Mesenteric fat pad (tissue), 1 donor: ENCODE results near the gene ZMYND15. TPM values are rescaled to one million over a fixed set of nuclear protein-coding genes. Genes with fewer than 3 reads are reported as not detected.

Source experiments
- DNase-seq: peaks from one replicate; pipeline ENCODE4 v3.0.0-alpha.2; 2020; ENCODE audit warnings: low spot score
- total RNA-seq: library from RNA; stranded (reverse); fragmentation: NEBNext Ultra II Directional; extraction: Animal tissue kit (Norgen Biotek cat#: 25700); gene quantifications from one replicate; pipeline ENCODE4 v1.2.1, GENCODE V29; 2021
- donor health status: DM: yes; HTN: yes; CAD: no.

ZMYND15 gene
- total RNA-seq, 1 donor from 2014 or later, result 2.9 TPM

GRCh38 chr17:4742133-4742532 lies 2.5 kb downstream of the ZMYND15 start:
- DNase-seq, result no peak

- DNase-seq, result no peak
These were observed 3.0 kb downstream of the ZMYND15 start for GRCh38 chr17:4742629-4743028.

- no peak for DNase-seq
These were observed 3.6 kb downstream of the ZMYND15 start for GRCh38 chr17:4743216-4743615.

GRCh38 chr17:4743898-4744297 lies 4.3 kb downstream of the ZMYND15 start:
- no peak for DNase-seq

DNA sequence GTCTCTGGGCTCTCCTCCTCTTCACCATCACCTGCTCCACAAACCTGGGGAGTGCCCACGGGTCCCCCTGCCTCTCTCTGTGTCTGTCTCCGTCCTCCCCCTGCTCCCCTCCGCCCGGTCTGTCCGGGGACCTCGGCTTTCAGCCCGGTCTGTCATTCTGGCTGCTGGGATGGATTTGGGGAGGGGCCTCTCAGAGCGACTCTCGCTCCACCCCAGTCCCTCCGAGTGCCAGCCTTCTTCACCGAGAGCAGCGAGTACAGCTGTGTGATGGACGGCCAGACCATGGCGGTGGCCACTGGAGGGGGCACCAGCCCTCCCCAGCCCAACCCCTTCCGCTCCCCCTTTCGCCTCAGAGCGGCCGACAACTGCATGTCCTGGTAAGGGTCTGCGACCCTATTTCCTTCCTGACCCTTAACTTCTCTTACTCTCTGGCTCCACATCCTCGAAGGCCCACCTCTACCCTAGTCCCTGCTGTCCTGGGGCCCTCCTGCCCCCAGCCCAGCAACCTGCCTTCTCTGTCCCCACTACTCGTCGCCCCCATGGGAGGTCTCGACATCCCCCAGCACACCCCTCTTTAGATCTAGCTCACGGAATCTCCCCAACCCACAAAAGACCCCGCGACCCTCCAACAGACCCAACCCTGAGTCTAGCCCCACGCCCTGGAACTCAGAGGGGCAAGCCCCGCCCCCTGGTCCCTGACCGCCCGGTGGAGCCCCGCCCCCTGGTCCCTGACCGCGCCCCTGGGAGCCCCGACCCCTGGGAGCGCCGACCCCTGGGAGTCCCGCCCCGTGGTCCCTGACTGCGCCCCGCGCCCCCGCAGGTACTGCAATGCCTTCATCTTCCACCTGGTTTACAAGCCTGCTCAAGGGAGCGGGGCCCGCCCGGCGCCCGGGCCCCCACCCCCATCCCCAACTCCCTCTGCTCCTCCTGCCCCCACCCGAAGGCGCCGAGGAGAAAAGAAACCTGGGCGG lies 5.7 kb downstream of the ZMYND15 start:
- DNase-seq, result no peak

DNA sequence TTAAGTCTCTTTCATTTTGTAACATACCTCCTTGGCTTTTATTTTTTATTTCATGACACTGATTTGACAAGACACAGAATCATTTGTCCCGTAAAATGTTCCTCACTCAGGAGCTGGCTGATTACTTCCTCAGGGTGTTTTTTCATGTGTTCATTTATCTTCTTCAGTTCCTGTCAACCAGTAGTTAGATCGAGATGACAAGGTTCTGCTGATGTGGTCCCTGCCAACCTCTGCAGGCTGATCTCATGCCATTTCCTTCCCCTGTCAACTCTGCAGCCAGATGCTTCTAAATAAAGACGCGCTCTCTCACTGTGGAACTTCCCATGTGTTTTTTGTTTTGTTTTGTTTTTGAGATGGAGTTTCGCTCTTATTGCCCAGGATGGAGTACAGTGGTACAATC lies 8.2 kb downstream of the ZMYND15 start:
- DNase-seq, result no peak

GRCh38 chr17:4748686-4749085 lies 9.1 kb downstream of the ZMYND15 start:
- no peak for DNase-seq

GRCh38 chr17:4750606-4751005 lies 11.0 kb downstream of the ZMYND15 start:
- DNase-seq, result no peak

- DNase-seq, result no peak
These were observed 12.3 kb downstream of the ZMYND15 start for GRCh38 chr17:4751932-4752331.

- no peak for DNase-seq
These were observed 13.8 kb downstream of the ZMYND15 start for GRCh38 chr17:4753392-4753791.

DNA sequence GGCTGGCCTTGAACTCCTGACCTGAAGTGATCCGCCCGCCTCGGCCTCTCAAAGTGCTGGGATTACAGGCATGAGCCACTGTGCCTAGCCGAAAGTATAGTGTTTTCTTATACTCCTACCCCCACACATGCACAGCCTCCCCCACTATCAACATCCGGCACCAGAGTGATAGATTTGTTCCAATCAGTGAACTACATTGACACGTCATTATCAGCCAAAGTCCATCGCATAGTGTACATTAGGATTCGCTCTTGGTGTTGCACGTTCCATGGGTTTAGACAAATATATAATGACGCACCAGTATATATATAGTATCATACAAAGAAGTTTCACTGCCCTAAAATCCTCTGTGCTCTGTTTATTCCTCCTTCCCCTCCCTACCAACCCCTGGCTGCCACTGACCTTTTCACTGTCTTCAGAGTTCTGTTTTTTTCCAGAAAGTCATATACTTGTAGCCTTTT lies 20.2 kb downstream of the ZMYND15 start:
- DNase-seq, result no peak

GRCh38 chr17:4764595-4764994 lies 25.0 kb downstream of the ZMYND15 start:
- DNase-seq, result no peak

- no peak for DNase-seq
These were observed 26.6 kb downstream of the ZMYND15 start for GRCh38 chr17:4766201-4766600.

DNA sequence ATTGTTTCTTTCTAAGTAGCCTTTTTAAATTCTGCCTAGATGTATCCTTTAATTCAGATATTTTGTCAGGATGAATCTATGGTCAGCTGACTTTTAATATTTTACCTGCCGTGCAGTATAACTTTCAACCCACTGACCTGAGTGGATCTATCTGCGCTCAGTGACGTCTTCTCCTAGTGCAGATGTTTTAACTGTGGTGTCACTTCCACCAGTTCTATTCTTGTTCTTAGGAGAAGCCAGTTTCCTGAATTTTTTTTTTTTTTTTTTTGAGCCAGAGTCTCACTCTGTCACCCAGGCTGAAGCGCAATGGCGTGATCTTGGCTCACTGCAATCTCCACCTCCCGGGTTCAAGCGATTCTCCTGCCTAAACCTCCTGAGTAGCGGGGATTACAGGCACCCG lies 27.1 kb downstream of the ZMYND15 start:
- DNase-seq, result no peak

DNA sequence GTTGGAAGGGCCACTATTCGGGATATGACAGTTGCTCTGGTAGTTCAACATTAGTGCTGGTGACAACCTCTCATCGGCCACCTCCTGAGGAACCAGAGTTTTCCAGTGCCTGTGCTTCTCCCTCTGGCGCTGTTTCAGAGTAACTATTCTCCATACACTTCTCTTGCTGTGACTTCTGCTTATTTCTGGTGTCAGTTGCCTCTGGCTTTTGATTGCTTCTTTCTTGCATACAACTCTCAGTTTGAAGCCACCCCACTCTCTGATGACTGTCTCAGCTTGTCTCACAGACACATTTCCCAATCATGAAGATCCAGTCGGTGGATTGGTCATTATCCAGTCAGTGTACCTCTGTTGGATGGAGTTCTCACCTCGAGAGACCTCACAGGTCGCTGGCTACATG lies 28.7 kb downstream of the ZMYND15 start:
- no peak for DNase-seq

GRCh38 chr17:4769628-4770027 lies 30.0 kb downstream of the ZMYND15 start:
- no peak for DNase-seq

DNA sequence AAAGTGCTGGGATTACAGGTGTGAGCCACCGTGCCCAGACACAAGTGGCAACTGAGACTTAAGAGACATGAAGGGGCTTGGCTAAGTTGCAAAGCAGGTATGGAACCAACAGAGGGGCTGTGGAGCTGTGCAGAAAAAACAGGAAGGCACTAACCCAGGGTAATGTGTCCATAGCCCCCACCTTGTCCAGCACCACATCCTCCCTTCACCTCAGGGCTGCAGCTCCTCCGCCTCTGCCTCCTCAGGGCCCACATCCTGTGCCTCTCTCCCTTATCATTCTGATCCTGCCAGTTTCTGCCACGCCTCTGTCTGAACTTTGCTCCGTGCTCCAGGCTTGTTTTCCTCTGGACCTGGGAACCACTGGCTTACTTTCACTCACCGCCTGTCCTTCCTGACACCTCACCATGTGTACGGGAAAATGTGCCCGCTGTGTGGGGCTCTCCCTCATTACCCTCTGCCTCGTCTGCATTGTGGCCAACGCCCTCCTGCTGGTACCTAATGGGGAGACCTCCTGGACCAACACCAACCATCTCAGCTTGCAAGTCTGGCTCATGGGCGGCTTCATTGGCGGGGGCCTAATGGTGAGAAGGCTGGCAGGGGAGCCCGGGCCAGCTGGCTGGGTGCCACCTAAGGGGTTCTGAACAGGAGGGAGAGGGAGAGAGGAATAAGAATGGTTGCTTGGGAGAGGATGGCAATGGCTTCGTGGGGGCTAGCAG lies 32.0 kb downstream of the ZMYND15 start, which contains the start of gene TM4SF5:
Gene TM4SF5, plus strand, starts transcription at position 368 of the 716 bp plus-strand sequence. Its CDS starts 37 bp downstream, at position 405.
- DNase-seq, result no peak

GRCh38 chr17:4772235-4772613 lies 32.6 kb downstream of the ZMYND15 start:
- no peak for DNase-seq

GRCh38 chr17:4777969-4778760 lies 38.5 kb downstream of the ZMYND15 start:
- DNase-seq, result no peak

DNA sequence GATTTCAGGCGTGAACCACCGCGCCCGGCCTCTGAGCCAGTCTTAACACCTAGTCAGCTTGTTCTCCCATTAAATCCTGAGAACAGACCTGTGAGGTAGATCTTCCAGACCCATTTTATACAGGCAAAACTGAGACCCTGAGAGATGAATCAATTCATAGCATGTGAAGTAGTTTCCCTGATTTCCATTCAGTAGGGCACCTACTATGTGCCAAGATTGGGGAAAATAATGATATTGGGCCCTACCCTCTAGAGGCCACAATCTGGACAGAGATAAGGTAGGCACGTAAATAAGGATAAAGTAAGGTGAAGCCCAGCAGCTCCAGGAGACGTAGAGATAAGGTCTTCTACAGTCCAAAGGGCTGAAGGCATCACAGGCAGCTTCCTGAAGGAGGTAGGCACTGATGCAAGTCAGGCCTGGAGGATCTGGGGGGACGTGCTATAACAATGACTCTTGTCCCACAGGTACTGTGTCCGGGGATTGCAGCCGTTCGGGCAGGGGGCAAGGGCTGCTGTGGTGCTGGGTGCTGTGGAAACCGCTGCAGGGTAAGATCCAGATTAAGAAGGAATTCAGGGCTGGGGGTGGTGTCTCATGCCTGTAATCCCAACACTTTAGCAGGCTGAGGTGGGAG lies 40.8 kb downstream of the ZMYND15 start:
- no peak for DNase-seq

- DNase-seq, result no peak
These were observed 43.0 kb downstream of the ZMYND15 start for GRCh38 chr17:4782652-4783051.
